GM12872 (cell line): ENCODE results near the gene PRDM5.

Source experiments
- TF ChIP-seq, protein P1 (sequence below): IDR thresholded peaks from 3 replicates; pipeline ENCODE4 v1.5.1; 2011; ENCODE audit warnings: low read depth, mild to moderate bottlenecking, low read length, moderate library complexity; ENCODE audit not compliant: insufficient read depth

Gene PRDM5

GRCh38 chr4:120870279-120870673, 52.2 kb downstream of the PRDM5 start:
- TF ChIP-seq, protein P1, sequence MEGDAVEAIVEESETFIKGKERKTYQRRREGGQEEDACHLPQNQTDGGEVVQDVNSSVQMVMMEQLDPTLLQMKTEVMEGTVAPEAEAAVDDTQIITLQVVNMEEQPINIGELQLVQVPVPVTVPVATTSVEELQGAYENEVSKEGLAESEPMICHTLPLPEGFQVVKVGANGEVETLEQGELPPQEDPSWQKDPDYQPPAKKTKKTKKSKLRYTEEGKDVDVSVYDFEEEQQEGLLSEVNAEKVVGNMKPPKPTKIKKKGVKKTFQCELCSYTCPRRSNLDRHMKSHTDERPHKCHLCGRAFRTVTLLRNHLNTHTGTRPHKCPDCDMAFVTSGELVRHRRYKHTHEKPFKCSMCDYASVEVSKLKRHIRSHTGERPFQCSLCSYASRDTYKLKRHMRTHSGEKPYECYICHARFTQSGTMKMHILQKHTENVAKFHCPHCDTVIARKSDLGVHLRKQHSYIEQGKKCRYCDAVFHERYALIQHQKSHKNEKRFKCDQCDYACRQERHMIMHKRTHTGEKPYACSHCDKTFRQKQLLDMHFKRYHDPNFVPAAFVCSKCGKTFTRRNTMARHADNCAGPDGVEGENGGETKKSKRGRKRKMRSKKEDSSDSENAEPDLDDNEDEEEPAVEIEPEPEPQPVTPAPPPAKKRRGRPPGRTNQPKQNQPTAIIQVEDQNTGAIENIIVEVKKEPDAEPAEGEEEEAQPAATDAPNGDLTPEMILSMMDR: no peak

- TF ChIP-seq, protein P1: no peak
Observed at GRCh38 chr4:120869613-120870278, 52.8 kb downstream of the PRDM5 start.

DNA sequence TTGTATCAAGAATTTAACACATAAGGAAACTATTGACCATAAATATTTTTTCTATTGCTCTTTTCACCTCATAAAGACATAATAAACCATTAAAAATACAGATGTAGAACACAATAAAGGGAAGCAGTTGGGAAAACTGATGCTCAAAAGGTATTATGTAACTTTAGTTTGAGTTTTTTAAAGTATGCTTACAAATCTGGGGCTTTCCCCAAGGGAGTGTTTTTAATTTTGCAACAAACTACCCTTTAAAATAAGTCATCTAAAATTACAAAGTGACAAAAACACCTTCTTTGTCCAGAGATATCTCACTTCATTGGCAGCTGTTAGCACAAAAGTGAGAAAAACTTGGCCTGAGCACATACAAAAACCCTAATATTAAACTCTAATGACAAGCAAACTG, 55.0 kb downstream of the PRDM5 start:
- TF ChIP-seq, protein P1: no peak

GRCh38 chr4:120865985-120866384, 56.5 kb downstream of the PRDM5 start:
- TF ChIP-seq, protein P1: no peak

- TF ChIP-seq, protein P1: no peak
Observed at GRCh38 chr4:120864969-120865368, 57.6 kb downstream of the PRDM5 start.

GRCh38 chr4:120862432-120862831, 60.1 kb downstream of the PRDM5 start:
- TF ChIP-seq, protein P1: no peak

GRCh38 chr4:120861852-120862251, 60.7 kb downstream of the PRDM5 start:
- TF ChIP-seq, protein P1: no peak

DNA sequence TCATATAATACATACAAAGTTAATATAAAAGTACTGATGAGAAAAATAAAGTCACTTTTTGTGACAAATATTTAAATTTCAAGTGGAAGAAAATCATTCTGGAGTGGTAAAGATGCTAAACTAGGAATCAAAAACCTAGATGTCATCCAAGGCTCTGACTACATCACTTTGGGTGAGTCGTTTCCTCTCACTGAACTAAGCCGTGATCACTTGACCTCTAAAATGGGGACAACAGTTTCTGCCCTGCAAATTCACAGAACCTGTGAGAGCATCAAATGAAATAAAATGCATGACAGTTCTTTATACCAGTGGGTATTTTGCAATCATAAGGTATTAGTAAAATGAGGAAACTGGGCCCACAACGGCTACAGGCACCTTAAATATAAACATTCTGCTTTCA, 63.8 kb downstream of the PRDM5 start:
- TF ChIP-seq, protein P1: no peak
